DOHH2 (cell line): Measurements from ENCODE around the gene GKN1.

ENCODE experiments used
- CTCF ChIP-seq: fragments of 200-600 bp; sonication (generic); IDR thresholded peaks from one replicate; pipeline ENCODE4 v1.5.1; 2014; ENCODE audit warnings: antibody characterized with exemption, mild to moderate bottlenecking, low read depth, low read length; ENCODE audit not compliant: poor library complexity, severe bottlenecking
- EZH2phosphoT487 ChIP-seq: fragments of 200-600 bp; sonication (generic); IDR thresholded peaks from 2 replicates; pipeline ENCODE4 v1.6.1; 2017; ENCODE audit warnings: borderline replicate concordance, mild to moderate bottlenecking, antibody characterized with exemption, low read length, moderate library complexity, mixed read lengths

GRCh38 chr2:69011611-69012157, 37.2 kb downstream of the GKN1 start:
- TF ChIP-seq CTCF: no peak
- no peak for TF ChIP-seq EZH2phosphoT487
